Testis (tissue), 2 donors: Measurements from ENCODE around the gene SPOCD1.

Experiments used
- POLR2A ChIP-seq: fragments of 450-650 bp; IDR thresholded peaks from one replicate; pipeline ENCODE4 v1.6.1; 2017; ENCODE audit warnings: antibody characterized with exemption, mild to moderate bottlenecking, moderate library complexity
- TF ChIP-seq, protein P1 (sequence below), 3 experiments: fragments of 450-650 bp in 2 of 3; fragments of 200-600 bp in 1 of 3; sonication (generic) in 1 of 3; IDR thresholded peaks; one replicate each; pipeline ENCODE4 v1.5.1; 2016 to 2019; ENCODE audit warnings: antibody characterized with exemption in 3 of 3, mild to moderate bottlenecking in 2 of 3, moderate library complexity in 1 of 3

DNA sequence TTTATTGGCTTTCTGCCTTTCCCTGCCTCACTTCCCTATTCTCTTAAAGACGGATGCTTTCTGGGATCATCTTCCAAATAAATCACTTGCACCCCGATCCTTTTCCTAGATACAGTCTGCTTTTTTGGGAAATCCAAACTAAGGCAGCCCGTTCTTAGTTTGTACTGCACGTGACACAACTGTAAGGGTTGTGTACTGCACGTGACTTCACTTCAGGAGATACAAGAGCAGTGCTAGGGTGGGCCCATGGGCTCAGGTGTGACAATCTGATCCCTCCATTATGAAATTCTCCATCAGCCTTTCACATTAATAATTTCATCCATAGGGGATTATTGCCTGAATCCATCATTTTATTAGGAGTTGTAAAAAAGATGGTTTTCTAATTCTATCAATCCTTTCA, 33.8 kb upstream of the SPOCD1 start:
- TF ChIP-seq POLR2A: no peak
- TF ChIP-seq, protein P1, sequence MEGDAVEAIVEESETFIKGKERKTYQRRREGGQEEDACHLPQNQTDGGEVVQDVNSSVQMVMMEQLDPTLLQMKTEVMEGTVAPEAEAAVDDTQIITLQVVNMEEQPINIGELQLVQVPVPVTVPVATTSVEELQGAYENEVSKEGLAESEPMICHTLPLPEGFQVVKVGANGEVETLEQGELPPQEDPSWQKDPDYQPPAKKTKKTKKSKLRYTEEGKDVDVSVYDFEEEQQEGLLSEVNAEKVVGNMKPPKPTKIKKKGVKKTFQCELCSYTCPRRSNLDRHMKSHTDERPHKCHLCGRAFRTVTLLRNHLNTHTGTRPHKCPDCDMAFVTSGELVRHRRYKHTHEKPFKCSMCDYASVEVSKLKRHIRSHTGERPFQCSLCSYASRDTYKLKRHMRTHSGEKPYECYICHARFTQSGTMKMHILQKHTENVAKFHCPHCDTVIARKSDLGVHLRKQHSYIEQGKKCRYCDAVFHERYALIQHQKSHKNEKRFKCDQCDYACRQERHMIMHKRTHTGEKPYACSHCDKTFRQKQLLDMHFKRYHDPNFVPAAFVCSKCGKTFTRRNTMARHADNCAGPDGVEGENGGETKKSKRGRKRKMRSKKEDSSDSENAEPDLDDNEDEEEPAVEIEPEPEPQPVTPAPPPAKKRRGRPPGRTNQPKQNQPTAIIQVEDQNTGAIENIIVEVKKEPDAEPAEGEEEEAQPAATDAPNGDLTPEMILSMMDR (IDR thresholded peaks at IDR 0.05): no peak
